ENCODE results near the gene RANBP17.

RANBP17 gene

GRCh38 chr5:171344936-171345608 lies 483.3 kb downstream of the RANBP17 start:
- no peak for DNase-seq (ENCODE audit: extremely low read depth in 1 of 2, low read depth in 1 of 2)

All from stimulated activated CD8-positive, alpha-beta memory T cell treated with anti-CD3 and anti-CD28 coated beads, Interleukin-7, amount 100 ng/mL, for 48 hours (primary cell).